ENCODE data around the gene RNU1-1.
"Not testable (repeated sequence)": the region's sequence is repeated elsewhere in the genome, so short reads cannot be mapped to it uniquely, and the experiment has no call there.

The RNU1-1 gene

GRCh38 chr1:16498573-16499413 lies 15.3 kb downstream of the RNU1-1 start:
- Histone ChIP-seq H3K79me1 (ENCODE audit: low read depth, low read length) (peaks cover 6% of the 10 kb centered on the region), H3K4ac (ENCODE audit: low read length) (peak overlapping the region; percentile 89), H3K27ac (replicated peaks; ENCODE audit: low read length) (peak overlapping the region; percentile 88), H4K8ac (ENCODE audit: low read depth, low read length) (peak overlapping the region; percentile 82), H3K27me3 (ENCODE audit: control insufficient read depth in 3 of 3, insufficient read depth in 3 of 3, low read depth in 1 of 3, low read length in 3 of 3) (no peaks in the 10 kb centered on the region), H3K9ac (ENCODE audit: low read depth, low read length, poor library complexity) (peak overlapping the region; percentile 98), H3K9me3 (replicated peaks in 1 of 2; ENCODE audit: control insufficient read depth in 2 of 2, insufficient read depth in 1 of 2, low read depth in 1 of 2, low read length in 2 of 2) (no peaks in the 10 kb centered on the region), H3K36me3 (replicated peaks in 1 of 2; ENCODE audit: control insufficient read depth in 2 of 2, insufficient read depth in 2 of 2, low read length in 2 of 2) (no peaks in the 10 kb centered on the region), H3K23ac (ENCODE audit: low read depth, low read length, poor library complexity) (peak overlapping the region; percentile 93), H2AFZ (ENCODE audit: low read length) (peak overlapping the region; percentile 86), H3K4me3 (ENCODE audit: low read length in 2 of 2) (peak overlapping the region; percentile 62 to 88), H3K4me2 (ENCODE audit: insufficient read depth, low read length, poor library complexity, severe bottlenecking) (peak overlapping the region; percentile 86), H2AK5ac (ENCODE audit: low read depth, low read length) (peak overlapping the region; percentile 97), H2BK12ac (ENCODE audit: low read length) (peak overlapping the region; percentile 22), H2BK15ac (ENCODE audit: low read length) (peak overlapping the region; percentile 75), H3K4me1 (ENCODE audit: control insufficient read depth in 2 of 2, insufficient read depth in 1 of 2, low read depth in 1 of 2, low read length in 2 of 2) (no peaks in the 10 kb centered on the region), H3K18ac (ENCODE audit: low read length) (peak overlapping the region; percentile 100), H3K14ac (ENCODE audit: low read length) (peak overlapping the region; percentile 100), H2BK5ac (ENCODE audit: low read length) (peak overlapping the region; percentile 87), H2BK120ac (ENCODE audit: low read depth, low read length) (peak overlapping the region; percentile 61), H4K91ac (ENCODE audit: low read depth, low read length, poor library complexity) (peak overlapping the region; percentile 72)
- no CpG with 5 or more reads among the region's 108 CpGs for WGBS, 2 donors (ENCODE audit: extremely low coverage in 2 of 2, insufficient read length in 2 of 2, insufficient replicate concordance in 1 of 2)
- peak; percentile 93 for DNase-seq (ENCODE audit: low spot score)

GRCh38 chr1:16498047-16498446 lies 16.0 kb downstream of the RNU1-1 start:
- WGBS, 2 donors (ENCODE audit: extremely low coverage in 2 of 2, insufficient read length in 2 of 2, insufficient replicate concordance in 1 of 2): no CpG with 5 or more reads among the region's 10 CpGs
- not testable (repeated sequence) for DNase-seq (ENCODE audit: low spot score)

GRCh38 chr1:16497474-16497904 lies 16.6 kb downstream of the RNU1-1 start:
- H3K14ac ChIP-seq (ENCODE audit: low read length); H2AK5ac ChIP-seq (ENCODE audit: low read depth, low read length); H2AFZ ChIP-seq (ENCODE audit: low read length); H3K27me3 ChIP-seq (ENCODE audit: control insufficient read depth in 3 of 3, insufficient read depth in 3 of 3, low read depth in 1 of 3, low read length in 3 of 3); H3K9me3 ChIP-seq (replicated peaks in 1 of 2; ENCODE audit: control insufficient read depth in 2 of 2, insufficient read depth in 1 of 2, low read depth in 1 of 2, low read length in 2 of 2); H4K91ac ChIP-seq (ENCODE audit: low read depth, low read length, poor library complexity); H3K23ac ChIP-seq (ENCODE audit: low read depth, low read length, poor library complexity); H2BK15ac ChIP-seq (ENCODE audit: low read length); H3K79me1 ChIP-seq (ENCODE audit: low read depth, low read length); H2BK120ac ChIP-seq (ENCODE audit: low read depth, low read length); H2BK5ac ChIP-seq (ENCODE audit: low read length); H3K18ac ChIP-seq (ENCODE audit: low read length); H3K4me3 ChIP-seq (ENCODE audit: low read length in 2 of 2); H2BK12ac ChIP-seq (ENCODE audit: low read length); DNase-seq (ENCODE audit: low spot score); H3K4ac ChIP-seq (ENCODE audit: low read length); H4K8ac ChIP-seq (ENCODE audit: low read depth, low read length); H3K36me3 ChIP-seq (replicated peaks in 1 of 2; ENCODE audit: control insufficient read depth in 2 of 2, insufficient read depth in 2 of 2, low read length in 2 of 2); H3K9ac ChIP-seq (ENCODE audit: low read depth, low read length, poor library complexity); H3K4me1 ChIP-seq (ENCODE audit: control insufficient read depth in 2 of 2, insufficient read depth in 1 of 2, low read depth in 1 of 2, low read length in 2 of 2); H3K27ac ChIP-seq (replicated peaks; ENCODE audit: low read length): not testable (repeated sequence)
- no CpG with 5 or more reads among the region's 5 CpGs for WGBS, 2 donors (ENCODE audit: extremely low coverage in 2 of 2, insufficient read length in 2 of 2, insufficient replicate concordance in 1 of 2)
- H3K4me2 ChIP-seq (ENCODE audit: insufficient read depth, low read length, poor library complexity, severe bottlenecking): peak overlapping the region; percentile 11

More at GRCh38 chr1:16498047-16498446, 16.0 kb downstream of the RNU1-1 start:
- H3K4me3 ChIP-seq (ENCODE audit: low read length in 2 of 2): peak overlapping the region; percentile 62 to 88
- not testable (repeated sequence) for H3K36me3 ChIP-seq (replicated peaks in 1 of 2; ENCODE audit: control insufficient read depth in 2 of 2, insufficient read depth in 2 of 2, low read length in 2 of 2); H3K9me3 ChIP-seq (replicated peaks in 1 of 2; ENCODE audit: control insufficient read depth in 2 of 2, insufficient read depth in 1 of 2, low read depth in 1 of 2, low read length in 2 of 2); H4K91ac ChIP-seq (ENCODE audit: low read depth, low read length, poor library complexity); H2BK120ac ChIP-seq (ENCODE audit: low read depth, low read length); H3K4me1 ChIP-seq (ENCODE audit: control insufficient read depth in 2 of 2, insufficient read depth in 1 of 2, low read depth in 1 of 2, low read length in 2 of 2); H4K8ac ChIP-seq (ENCODE audit: low read depth, low read length); H3K27ac ChIP-seq (replicated peaks; ENCODE audit: low read length); H2AK5ac ChIP-seq (ENCODE audit: low read depth, low read length); H2BK12ac ChIP-seq (ENCODE audit: low read length); H3K18ac ChIP-seq (ENCODE audit: low read length); H3K14ac ChIP-seq (ENCODE audit: low read length); H3K23ac ChIP-seq (ENCODE audit: low read depth, low read length, poor library complexity); H3K4ac ChIP-seq (ENCODE audit: low read length); H3K79me1 ChIP-seq (ENCODE audit: low read depth, low read length); H3K27me3 ChIP-seq (ENCODE audit: control insufficient read depth in 3 of 3, insufficient read depth in 3 of 3, low read depth in 1 of 3, low read length in 3 of 3); H2BK15ac ChIP-seq (ENCODE audit: low read length)
- peak overlapping the region; percentile 86 for H3K4me2 ChIP-seq (ENCODE audit: insufficient read depth, low read length, poor library complexity, severe bottlenecking)
- peak overlapping the region; percentile 86 for H2AFZ ChIP-seq (ENCODE audit: low read length)
- peak overlapping the region; percentile 87 for H2BK5ac ChIP-seq (ENCODE audit: low read length)
- peak overlapping the region; percentile 98 for H3K9ac ChIP-seq (ENCODE audit: low read depth, low read length, poor library complexity)

- no CpG with 5 or more reads among the region's 9 CpGs for WGBS, 2 donors (ENCODE audit: extremely low coverage in 2 of 2, insufficient read length in 2 of 2, insufficient replicate concordance in 1 of 2)
- not testable (repeated sequence) for H3K23ac ChIP-seq (ENCODE audit: low read depth, low read length, poor library complexity); H2BK5ac ChIP-seq (ENCODE audit: low read length); H3K4me3 ChIP-seq (ENCODE audit: low read length in 2 of 2); H3K9ac ChIP-seq (ENCODE audit: low read depth, low read length, poor library complexity); H3K4ac ChIP-seq (ENCODE audit: low read length); H2BK15ac ChIP-seq (ENCODE audit: low read length); H3K18ac ChIP-seq (ENCODE audit: low read length); H4K91ac ChIP-seq (ENCODE audit: low read depth, low read length, poor library complexity); H2BK120ac ChIP-seq (ENCODE audit: low read depth, low read length); H3K9me3 ChIP-seq (replicated peaks in 1 of 2; ENCODE audit: control insufficient read depth in 2 of 2, insufficient read depth in 1 of 2, low read depth in 1 of 2, low read length in 2 of 2); H3K27ac ChIP-seq (replicated peaks; ENCODE audit: low read length); H2BK12ac ChIP-seq (ENCODE audit: low read length); H3K14ac ChIP-seq (ENCODE audit: low read length); DNase-seq (ENCODE audit: low spot score); H3K27me3 ChIP-seq (ENCODE audit: control insufficient read depth in 3 of 3, insufficient read depth in 3 of 3, low read depth in 1 of 3, low read length in 3 of 3); H4K8ac ChIP-seq (ENCODE audit: low read depth, low read length); H2AFZ ChIP-seq (ENCODE audit: low read length); H3K79me1 ChIP-seq (ENCODE audit: low read depth, low read length); H2AK5ac ChIP-seq (ENCODE audit: low read depth, low read length); H3K4me2 ChIP-seq (ENCODE audit: insufficient read depth, low read length, poor library complexity, severe bottlenecking)
- H3K36me3 ChIP-seq (replicated peaks in 1 of 2; ENCODE audit: control insufficient read depth in 2 of 2, insufficient read depth in 2 of 2, low read length in 2 of 2): peaks cover 2 to 20% of the 10 kb centered on the region in 2 donors
- peaks cover 16 to 17% of the 10 kb centered on the region in 2 donors for H3K4me1 ChIP-seq (ENCODE audit: control insufficient read depth in 2 of 2, insufficient read depth in 1 of 2, low read depth in 1 of 2, low read length in 2 of 2)
These were observed 20.4 kb downstream of the RNU1-1 start for GRCh38 chr1:16493731-16494130.

Data from neuronal stem cell (in vitro differentiated cells).